GM23338 (cell line): ENCODE data around the gene HDGFL2. TPM values are rescaled to one million over a fixed set of nuclear protein-coding genes. Genes with fewer than 3 reads are reported as not detected.

Experiments
- ATAC-seq: fragments of 200-7000 bp; cut with Tn5 transposase; 3 replicates; pipeline ENCODE4 v1.9.1; 2020
- DNase-seq: peaks from one replicate; pipeline ENCODE4 v3.0.0-alpha.2; 2015; ENCODE audit warnings: low spot score
- H2AFZ ChIP-seq: fragments of 200-600 bp; sonication (generic); 2 replicates; pipeline ENCODE4 v1.8.0; 2016; ENCODE audit warnings: antibody characterized with exemption, mild to moderate bottlenecking, moderate library complexity
- H3F3A ChIP-seq: fragments of 200-600 bp; sonication (generic); replicated peaks from 2 replicates; pipeline ENCODE4 v1.8.0; 2017; ENCODE audit warnings: antibody characterized with exemption, mixed run types, low read depth
- H3K27ac ChIP-seq: fragments of 200-600 bp; sonication (generic); 2 replicates; pipeline ENCODE4 v1.6.1; 2016; ENCODE audit warnings: low read depth
- H3K27me3 ChIP-seq: fragments of 200-600 bp; sonication (generic); 2 replicates; pipeline ENCODE4 v1.8.0; 2016; ENCODE audit warnings: mild to moderate bottlenecking, mixed run types, moderate library complexity; ENCODE audit not compliant: insufficient read depth
- H3K36me3 ChIP-seq: fragments of 200-600 bp; sonication (generic); 2 replicates; pipeline ENCODE4 v1.8.0; 2016; ENCODE audit warnings: mild to moderate bottlenecking; ENCODE audit not compliant: insufficient read depth
- H3K4me1 ChIP-seq: fragments of 200-600 bp; sonication (generic); 2 replicates; pipeline ENCODE4 v1.8.0; 2016; ENCODE audit warnings: mild to moderate bottlenecking, moderate library complexity; ENCODE audit not compliant: insufficient read depth
- H3K4me2 ChIP-seq: fragments of 200-600 bp; sonication (generic); 2 replicates; pipeline ENCODE4 v1.7.1; 2017; ENCODE audit warnings: mixed run types
- H3K4me3 ChIP-seq: fragments of 200-600 bp; sonication (generic); 2 replicates; pipeline ENCODE4 v1.6.1; 2016; ENCODE audit warnings: mixed run types
- H3K79me2 ChIP-seq: fragments of 200-600 bp; sonication (generic); replicated peaks from 2 replicates; pipeline ENCODE4 v1.8.0; 2017; ENCODE audit warnings: mild to moderate bottlenecking; ENCODE audit not compliant: insufficient read depth
- H3K9me2 ChIP-seq: fragments of 200-600 bp; sonication (generic); 2 replicates; pipeline ENCODE4 v1.8.0; 2017; ENCODE audit not compliant: insufficient read depth
- H4K20me1 ChIP-seq: fragments of 200-600 bp; sonication (generic); replicated peaks from 2 replicates; pipeline ENCODE4 v1.8.0; 2017; ENCODE audit warnings: mild to moderate bottlenecking; ENCODE audit not compliant: insufficient read depth
- H3K27ac Mint-ChIP-seq: 2 replicates; pipeline ENCODE4 v1.8.0; 2020; ENCODE audit warnings: inconsistent platforms, mild to moderate bottlenecking, moderate library complexity, mixed read lengths
- H3K27me3 Mint-ChIP-seq: 3 replicates; pipeline ENCODE4 v1.8.0; 2022; ENCODE audit warnings: low read depth, mild to moderate bottlenecking, moderate library complexity, mixed read lengths, inconsistent platforms; ENCODE audit not compliant: insufficient read depth, poor library complexity
- H3K36me3 Mint-ChIP-seq: 3 replicates; pipeline ENCODE4 v1.8.0; 2021; ENCODE audit warnings: low read depth, mild to moderate bottlenecking, inconsistent platforms, moderate library complexity, mixed read lengths
- H3K4me1 Mint-ChIP-seq: 3 replicates; pipeline ENCODE4 v1.8.0; 2020; ENCODE audit warnings: mild to moderate bottlenecking, inconsistent platforms, mixed read lengths
- H3K4me3 Mint-ChIP-seq: 3 replicates; pipeline ENCODE4 v1.8.0; 2021; ENCODE audit warnings: moderate library complexity, mild to moderate bottlenecking, inconsistent platforms, mixed read lengths
- H3K9me3 Mint-ChIP-seq: 3 replicates; pipeline ENCODE4 v1.8.0; 2020; ENCODE audit warnings: moderate library complexity, mild to moderate bottlenecking, inconsistent platforms, mixed read lengths
- CREB1 ChIP-seq: fragments of 250-450 bp; sonication (Bioruptor Pico); IDR thresholded peaks from 2 replicates; pipeline ENCODE4 v1.5.0; 2020; ENCODE audit warnings: low read depth, mild to moderate bottlenecking, moderate library complexity
- CTCF ChIP-seq, 2 experiments: fragments of 200-600 bp in 1 of 2; sonication (generic) in 1 of 2; conservative IDR thresholded peaks; 2 replicates each; pipeline versions ENCODE4 v1.5.1 to v1.6.1; 2016 to 2017; ENCODE audit warnings: antibody characterized with exemption in 2 of 2, low read depth in 2 of 2, mild to moderate bottlenecking in 2 of 2, moderate library complexity in 1 of 2
- EZH2phosphoT487 ChIP-seq: fragments of 200-600 bp; sonication (generic); IDR thresholded peaks from one replicate; pipeline ENCODE4 v1.8.1; 2018; ENCODE audit warnings: antibody characterized with exemption; ENCODE audit not compliant: unreplicated experiment
- JUNB ChIP-seq: IDR thresholded peaks from one replicate; pipeline ENCODE4 v1.6.1; 2016; ENCODE audit warnings: antibody characterized with exemption; ENCODE audit not compliant: unreplicated experiment
- NANOG ChIP-seq: IDR thresholded peaks from 2 replicates; pipeline ENCODE4 v1.6.1; 2016; ENCODE audit warnings: antibody characterized with exemption, borderline replicate concordance
- STAT1 ChIP-seq: IDR thresholded peaks from one replicate; pipeline ENCODE4 v1.6.1; 2016; ENCODE audit warnings: antibody characterized with exemption; ENCODE audit not compliant: unreplicated experiment
- ZNF114 ChIP-seq: fragments of 250-450 bp; sonication (Bioruptor Pico); IDR thresholded peaks from 2 replicates; pipeline ENCODE4 v1.5.0; 2020; ENCODE audit warnings: mild to moderate bottlenecking, moderate library complexity
- ZNF331 ChIP-seq: fragments of 250-450 bp; sonication (Bioruptor Pico); IDR thresholded peaks from 2 replicates; pipeline ENCODE4 v1.5.0; 2020; ENCODE audit warnings: low read depth, mild to moderate bottlenecking, moderate library complexity
- ZNF462 ChIP-seq: fragments of 250-450 bp; sonication (Bioruptor Pico); IDR thresholded peaks from 2 replicates; pipeline ENCODE4 v1.5.0; 2020; ENCODE audit warnings: mild to moderate bottlenecking, moderate library complexity
- polyA plus RNA-seq: library from polyadenylated mRNA; unstranded; fragments of >200 nt; fragmentation: Nextera tagmentation; extraction: Ambion mirVana; gene quantifications from 2 replicates; pipeline ENCODE4 v1.2.1, GENCODE V29; 2016
- total RNA-seq: library from RNA; depleted of rRNA; stranded (reverse); fragments of >200 nt; shearing (Covaris generic); gene quantifications from 2 replicates; pipeline ENCODE4 v1.2.3, GENCODE V29; 2014
- TF ChIP-seq, protein P1 (sequence below): IDR thresholded peaks from 2 replicates; pipeline ENCODE4 v1.6.1; 2016; ENCODE audit warnings: antibody characterized with exemption

The HDGFL2 gene
- total and polyA plus RNA-seq, 2 experiments from 2014 or later: 64.8 to 113 TPM

DNA sequence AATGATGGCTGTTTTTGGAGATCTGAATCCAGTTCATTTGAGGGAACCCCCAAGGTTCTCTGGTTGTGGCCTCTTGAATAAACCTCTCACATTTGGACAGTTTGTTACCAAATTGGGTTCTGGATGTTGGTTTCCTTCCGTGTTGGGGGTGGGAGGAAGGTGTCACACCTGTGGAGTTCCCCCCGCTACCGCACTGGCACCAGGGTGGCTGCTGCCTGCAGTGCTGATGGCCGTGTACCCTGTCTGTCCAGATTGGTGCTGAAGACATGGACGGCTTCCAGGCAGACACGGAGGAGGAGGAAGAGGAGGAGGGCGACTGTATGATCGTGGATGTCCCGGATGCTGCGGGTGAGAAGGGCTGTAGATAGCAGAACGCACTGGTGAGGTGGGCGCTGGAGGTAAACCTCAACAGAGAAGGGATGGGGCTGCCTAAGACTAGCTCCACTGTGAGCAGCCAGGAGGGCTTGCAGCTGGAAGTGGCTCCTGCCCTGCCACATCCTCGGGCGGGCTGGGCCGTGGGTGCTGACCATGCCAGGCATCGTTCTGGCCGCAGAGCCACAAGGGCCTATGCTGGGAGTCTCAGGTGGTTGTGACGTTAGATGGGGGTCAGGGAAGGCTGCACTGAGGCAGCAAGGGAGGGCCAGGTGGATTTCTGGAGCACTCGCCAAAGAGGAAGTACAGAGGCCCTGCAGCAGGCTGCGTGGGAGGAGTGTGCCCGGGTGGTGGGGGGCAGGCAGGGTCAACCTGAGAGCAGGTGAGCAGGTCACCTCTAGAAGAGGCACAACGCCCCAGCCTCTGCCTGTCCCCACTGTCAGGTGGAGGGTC is 29.9 kb upstream of the HDGFL2 start (continued):
- TF ChIP-seq ZNF462 (CRISPR knock-in tag) (no peak), CTCF (conservative IDR thresholded peaks at IDR 0.05; ENCODE audit: low read depth in 2 of 2) (no peak), CREB1 (no peak), JUNB (no peak)

DNA sequence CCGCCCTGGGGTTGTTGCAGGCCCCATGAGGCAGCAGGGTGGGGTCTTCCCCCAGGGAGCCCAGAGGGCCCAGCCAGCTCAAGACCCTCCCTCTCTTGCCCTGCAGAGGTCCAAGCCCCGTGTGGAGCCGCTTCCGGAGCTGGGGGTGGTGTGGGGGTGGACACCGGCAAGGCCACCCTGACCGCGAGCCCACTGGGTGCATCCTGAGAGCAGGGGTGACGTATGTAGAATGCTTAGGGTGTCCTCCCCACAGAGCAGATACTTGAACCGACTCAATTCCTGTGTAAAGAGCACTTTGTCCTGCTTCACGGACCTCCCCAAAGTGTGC is 29.3 kb upstream of the HDGFL2 start:
- peaks cover 43% of the 10 kb centered on the region for H4K20me1 ChIP-seq
- DNase-seq: no peak
- peaks cover 57% of the 10 kb centered on the region for H3K36me3 Mint-ChIP-seq
- H3F3A ChIP-seq: peaks cover 34% of the 10 kb centered on the region; the same call in 1 of the 2 replicates
- H2AFZ ChIP-seq: no peak overlapping the region
- 0 out of 2 replicates have a peak overlapping the region, but pooled peaks have one; percentile 5 for H3K27ac ChIP-seq
- no peaks in the 10 kb centered on the region for H3K9me3 Mint-ChIP-seq
- H3K27me3 ChIP-seq: no peaks in the 10 kb centered on the region
- TF ChIP-seq NANOG (no peak), STAT1 (no peak), CTCF (conservative IDR thresholded peaks at IDR 0.05; ENCODE audit: low read depth in 2 of 2) (no peak), ZNF114 (no peak), ZNF331 (CRISPR knock-in tag) (no peak), CREB1 (no peak), EZH2phosphoT487 (no peak), JUNB (no peak)
- TF ChIP-seq, protein P1, sequence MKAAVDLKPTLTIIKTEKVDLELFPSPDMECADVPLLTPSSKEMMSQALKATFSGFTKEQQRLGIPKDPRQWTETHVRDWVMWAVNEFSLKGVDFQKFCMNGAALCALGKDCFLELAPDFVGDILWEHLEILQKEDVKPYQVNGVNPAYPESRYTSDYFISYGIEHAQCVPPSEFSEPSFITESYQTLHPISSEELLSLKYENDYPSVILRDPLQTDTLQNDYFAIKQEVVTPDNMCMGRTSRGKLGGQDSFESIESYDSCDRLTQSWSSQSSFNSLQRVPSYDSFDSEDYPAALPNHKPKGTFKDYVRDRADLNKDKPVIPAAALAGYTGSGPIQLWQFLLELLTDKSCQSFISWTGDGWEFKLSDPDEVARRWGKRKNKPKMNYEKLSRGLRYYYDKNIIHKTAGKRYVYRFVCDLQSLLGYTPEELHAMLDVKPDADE: no peak
- H3K36me3 ChIP-seq: peaks cover 23% of the 10 kb centered on the region
- no peak overlapping the region for H3K27ac Mint-ChIP-seq
- H3K4me1 ChIP-seq: no peaks in the 10 kb centered on the region
- no peak overlapping the region for H3K4me2 ChIP-seq
- H3K4me3 Mint-ChIP-seq: no peak overlapping the region
- H3K4me1 Mint-ChIP-seq: peaks cover 10% of the 10 kb centered on the region; the same call in 2 of the 3 replicates
- no peak overlapping the region for H3K4me3 ChIP-seq
- H3K9me2 ChIP-seq: no peaks in the 10 kb centered on the region
- no peak for ATAC-seq
- H3K27me3 Mint-ChIP-seq: peaks cover 32% of the 10 kb centered on the region
- peaks cover 16% of the 10 kb centered on the region; the same call in 1 of the 2 replicates for H3K79me2 ChIP-seq
